Measurements from ENCODE around the gene CPED1.
"Not testable (repeated sequence)": the region's sequence is repeated elsewhere in the genome, so short reads cannot be mapped to it uniquely, and the experiment has no call there.

The CPED1 gene

GRCh38 chr7:121043314-121044234 lies 55.1 kb downstream of the CPED1 start:
- no peak for DNase-seq

DNA sequence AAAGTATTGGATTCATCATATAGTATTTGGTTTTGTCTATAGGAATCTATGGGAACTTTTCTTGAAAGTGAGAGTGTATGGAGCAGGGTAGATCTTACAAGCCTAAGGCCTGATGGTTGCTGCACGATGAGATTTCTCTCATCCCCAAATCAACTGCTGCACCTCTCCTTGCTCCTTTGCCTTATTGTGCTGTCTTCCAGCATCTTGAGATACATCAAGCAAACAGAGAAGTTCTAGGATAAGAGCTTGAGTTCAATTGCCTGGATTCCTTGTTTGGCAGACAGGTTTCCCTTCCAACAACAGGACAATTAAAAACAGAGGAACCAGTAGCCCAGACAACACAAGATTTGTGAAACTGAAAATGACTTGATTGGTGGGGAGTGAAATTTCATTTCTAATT lies 56.6 kb downstream of the CPED1 start:
- DNase-seq: no peak

- DNase-seq: no peak
Observed at GRCh38 chr7:121046009-121046408, 57.5 kb downstream of the CPED1 start.

DNA sequence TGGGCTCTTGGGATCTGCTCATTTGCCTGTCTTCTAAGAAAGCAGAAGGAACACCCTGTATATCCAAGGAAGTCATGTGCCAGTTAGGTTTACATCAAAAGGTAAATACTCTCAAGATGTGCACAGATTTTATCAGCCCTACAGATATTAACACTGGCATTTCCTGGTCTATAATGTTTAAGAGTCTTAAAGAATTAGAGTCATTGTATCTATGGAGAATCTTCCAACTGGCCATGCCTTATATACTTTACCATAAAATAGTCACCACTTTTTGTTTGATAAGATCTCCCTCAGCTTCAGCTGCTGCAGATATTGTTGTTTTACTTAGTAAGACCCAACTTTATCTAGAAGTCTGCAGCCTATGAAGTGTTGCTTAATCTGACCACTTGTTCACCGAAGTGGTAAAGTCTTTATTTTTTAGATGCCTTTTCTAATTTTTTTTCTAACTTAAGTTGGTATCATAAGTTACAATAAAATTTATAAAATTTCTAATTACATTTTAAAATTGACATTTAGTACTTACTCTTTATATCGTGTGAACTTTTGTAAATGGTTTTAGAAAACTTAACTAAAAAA lies 58.5 kb downstream of the CPED1 start:
- DNase-seq: no peak

DNA sequence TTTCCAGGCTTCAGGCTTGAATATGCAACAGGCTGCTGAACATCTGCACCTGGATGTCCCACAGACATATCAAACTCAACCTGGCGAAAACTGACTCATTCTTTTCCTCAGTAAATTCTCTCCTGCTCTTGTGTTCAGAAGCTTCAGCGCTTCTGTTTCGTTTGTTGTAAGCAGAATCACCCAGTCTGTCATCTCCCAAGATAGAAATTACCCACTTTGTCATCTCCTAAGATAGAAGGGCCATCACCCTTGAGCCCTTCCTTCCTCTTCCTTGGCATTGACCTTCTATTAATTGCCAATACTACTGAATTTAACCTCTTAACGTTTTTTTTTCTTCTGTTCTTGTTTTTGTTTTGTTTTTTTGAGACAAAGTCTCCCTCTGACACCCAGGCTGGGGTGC lies 59.7 kb downstream of the CPED1 start:
- no peak for DNase-seq

DNA sequence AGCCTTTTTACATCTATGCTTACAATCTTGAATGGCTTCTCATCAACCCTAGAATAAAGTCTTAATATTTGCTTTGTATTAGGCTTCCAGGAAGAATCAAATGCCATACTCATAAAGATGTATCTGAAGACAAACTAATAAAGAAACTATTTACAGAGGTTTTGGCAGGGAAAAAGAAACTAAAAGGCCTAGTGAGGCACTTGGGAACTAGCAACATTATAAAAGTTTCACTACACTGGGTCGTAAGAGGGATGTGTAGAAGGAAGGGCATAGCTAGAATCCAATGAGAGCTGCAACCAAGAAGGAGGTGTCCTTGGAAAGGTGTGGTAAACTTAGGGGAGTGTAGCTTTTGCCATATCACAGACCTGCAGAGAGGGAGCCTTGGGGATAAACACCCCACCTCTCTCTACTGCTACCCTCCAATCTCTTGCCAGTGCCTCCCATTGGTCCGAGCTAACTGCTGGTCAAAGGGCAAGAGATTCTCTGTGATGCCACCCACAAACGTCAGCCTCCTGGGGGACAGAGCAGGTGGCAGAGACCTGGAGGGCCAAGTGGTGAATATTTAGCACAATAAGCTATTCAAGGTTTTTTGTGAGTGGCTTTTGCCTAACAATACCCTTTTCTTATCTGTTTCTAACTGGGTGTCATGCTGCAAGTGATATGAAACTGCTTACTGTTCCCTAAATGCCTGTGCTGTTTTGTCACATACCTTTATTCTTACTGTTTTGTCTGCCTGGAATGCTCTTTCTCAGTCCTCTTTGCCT lies 60.7 kb downstream of the CPED1 start:
- DNase-seq: no peak

DNA sequence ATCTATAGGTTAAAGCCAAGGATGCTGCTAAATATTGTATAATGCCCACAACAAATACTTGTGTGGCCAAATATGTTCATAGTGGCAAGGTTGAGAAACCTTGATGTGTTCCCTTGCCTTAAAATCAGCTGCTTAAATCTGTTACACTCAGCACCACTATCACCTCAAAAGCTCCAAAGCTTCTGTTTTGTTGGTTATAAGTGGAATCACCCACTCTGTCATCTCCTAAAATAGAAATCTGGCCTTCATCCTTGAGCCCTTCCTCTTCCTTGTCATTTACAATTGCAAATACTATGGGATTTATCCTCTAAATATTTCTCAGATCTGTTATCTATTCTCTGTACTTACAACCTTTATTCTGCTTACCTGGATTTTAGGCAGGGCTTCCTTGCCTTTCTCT lies 61.4 kb downstream of the CPED1 start:
- no peak for DNase-seq

- no peak for DNase-seq
Observed at GRCh38 chr7:121053219-121053618, 64.7 kb downstream of the CPED1 start.

DNA sequence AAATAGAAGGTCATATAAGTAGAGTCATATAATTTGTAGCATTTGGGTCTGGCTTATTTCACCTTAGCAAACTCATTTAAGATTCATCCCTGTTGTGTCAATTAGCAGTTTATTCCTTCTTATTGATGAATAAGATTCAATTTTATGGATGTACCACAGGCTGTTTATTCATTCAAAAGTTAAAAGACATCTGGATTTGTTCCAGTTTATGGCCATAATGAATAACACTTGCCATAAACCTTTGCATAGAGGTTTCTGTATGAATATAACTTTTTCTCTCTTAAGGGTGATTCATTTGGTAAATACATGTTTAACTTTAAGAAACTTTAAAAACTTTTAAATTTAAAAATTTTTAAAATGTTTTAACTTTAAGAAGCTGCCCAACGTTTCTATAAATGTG lies 66.4 kb downstream of the CPED1 start:
- DNase-seq: no peak

DNA sequence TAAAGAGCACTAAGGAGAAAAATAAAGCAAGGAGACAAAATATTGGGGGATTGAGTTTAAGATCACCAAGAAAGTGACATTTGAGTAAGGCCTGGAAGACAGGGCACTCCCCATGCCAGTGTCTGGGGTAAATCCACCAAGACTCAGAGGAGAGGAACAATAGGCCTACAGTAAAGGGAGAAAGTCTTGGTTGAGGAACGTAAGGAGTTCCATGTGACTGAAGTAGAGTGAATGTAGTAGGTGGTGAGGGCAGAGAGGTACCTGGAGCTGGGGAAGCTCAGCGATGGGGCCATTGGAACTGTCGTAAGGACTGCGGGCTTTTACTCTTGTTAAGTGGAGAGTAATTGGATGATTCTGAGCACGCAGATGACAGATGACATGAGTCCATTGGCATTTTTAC lies 69.4 kb downstream of the CPED1 start:
- DNase-seq: no peak

DNA sequence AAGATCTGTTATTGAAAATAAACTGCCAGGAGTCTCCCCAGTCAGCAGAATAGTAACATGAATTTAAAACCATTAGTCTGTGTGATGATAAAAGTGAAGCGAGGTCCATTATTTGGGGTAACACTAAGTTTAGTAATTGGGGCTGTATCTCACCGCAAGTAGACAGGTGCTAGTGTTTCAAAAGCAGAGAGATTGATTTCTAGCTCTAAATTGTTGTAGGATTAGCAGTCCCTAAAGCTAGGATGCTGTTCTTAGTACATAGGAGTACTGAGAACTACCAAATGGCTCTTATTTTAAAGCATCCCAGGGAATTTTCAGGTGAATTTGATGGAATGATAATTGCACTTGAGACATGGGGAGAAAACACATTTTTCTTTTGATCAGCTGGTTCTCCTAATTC lies 70.5 kb downstream of the CPED1 start:
- DNase-seq: no peak

DNA sequence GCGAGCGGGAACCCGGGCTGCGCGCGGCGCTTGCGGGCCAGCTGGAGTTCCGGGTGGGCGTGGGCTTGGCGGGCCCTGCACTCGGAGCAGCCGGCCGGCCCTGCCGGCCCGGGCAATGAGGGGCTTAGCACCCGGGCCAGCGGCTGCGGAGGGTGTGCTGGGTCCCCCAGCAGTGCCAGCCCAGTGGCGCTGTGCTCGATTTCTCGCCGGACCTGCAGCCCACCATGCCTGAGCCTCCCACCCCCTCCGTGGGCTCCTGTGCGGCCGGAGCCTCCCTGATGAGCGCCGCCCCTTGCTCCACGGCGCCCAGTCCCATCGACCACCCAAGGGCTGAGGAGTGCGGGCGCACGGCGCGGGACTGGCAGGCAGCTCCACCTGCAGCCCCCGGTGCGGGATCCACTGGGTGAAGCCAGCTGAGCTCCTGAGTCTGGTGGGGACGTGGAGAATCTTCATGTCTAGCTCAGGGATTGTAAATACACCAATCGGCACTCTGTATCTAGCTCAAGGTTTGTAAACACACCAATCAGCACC lies 71.5 kb downstream of the CPED1 start:
- not testable (repeated sequence) for DNase-seq

- DNase-seq: no peak
Observed at GRCh38 chr7:121061677-121062582, 73.4 kb downstream of the CPED1 start.

- no peak for DNase-seq
Observed at GRCh38 chr7:121062671-121063279, 74.3 kb downstream of the CPED1 start.

DNA sequence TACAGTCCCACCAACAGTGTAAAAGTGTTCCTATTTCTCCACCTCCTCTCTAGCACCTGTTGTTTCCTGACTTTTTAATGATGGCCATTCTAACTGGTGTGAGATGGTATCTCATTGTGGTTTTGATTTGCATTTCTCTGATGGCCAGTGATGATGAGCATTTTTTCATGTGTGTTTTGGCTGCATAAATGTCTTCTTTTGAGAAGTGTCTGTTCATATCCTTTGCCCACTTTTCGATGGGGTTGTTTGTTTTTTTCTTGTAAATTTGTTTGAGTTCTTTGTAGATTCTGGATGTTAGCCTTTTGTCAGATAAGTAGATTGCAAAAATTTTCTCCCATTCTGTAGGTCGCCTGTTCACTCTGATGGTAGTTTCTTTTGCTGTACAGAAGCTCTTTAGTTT lies 79.2 kb downstream of the CPED1 start:
- DNase-seq: not testable (repeated sequence)

GRCh38 chr7:121069346-121070100 lies 81.0 kb downstream of the CPED1 start:
- no peak for DNase-seq

GRCh38 chr7:121071132-121071531 lies 82.6 kb downstream of the CPED1 start:
- no peak for DNase-seq

DNA sequence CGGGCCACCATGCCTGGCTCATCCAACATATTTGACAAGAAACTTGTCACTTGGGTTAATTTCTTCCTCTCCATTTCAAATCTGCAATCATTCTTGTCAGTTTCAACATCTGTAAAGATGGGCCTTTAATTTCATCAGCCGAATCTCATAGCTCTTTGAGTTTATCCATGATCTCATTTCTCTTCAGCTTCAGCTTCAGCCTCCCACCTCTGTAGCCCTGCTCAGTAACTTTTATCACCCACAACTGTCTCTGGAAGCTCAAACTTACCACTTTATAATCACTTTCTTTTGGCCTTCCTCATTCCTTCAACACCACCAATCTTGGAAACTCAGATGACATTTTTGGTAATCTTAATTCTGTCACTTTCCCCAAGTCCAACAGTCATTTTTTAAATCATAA lies 83.2 kb downstream of the CPED1 start:
- DNase-seq: no peak

DNA sequence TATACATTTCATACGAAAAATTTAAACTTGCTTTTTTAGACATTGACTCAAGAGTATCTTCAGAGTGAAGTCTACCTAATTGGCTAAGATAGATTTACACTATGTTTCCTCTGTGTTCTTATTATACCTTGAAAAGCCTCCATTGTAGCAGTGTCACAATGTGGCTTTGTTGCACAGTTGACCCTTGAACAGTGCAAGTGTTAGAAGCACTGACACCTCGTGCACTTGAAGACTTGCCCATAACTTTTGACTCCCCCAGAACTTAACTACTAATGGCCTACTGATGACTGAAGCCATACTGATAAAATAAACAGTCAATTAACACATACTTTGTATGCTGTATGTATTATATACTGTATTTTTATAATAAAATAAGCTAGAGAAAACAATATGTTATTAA lies 84.3 kb downstream of the CPED1 start:
- DNase-seq: no peak

GRCh38 chr7:121073463-121074099 lies 85.1 kb downstream of the CPED1 start:
- no peak for DNase-seq

- not testable (repeated sequence) for DNase-seq
Observed at GRCh38 chr7:121075424-121075841, 86.9 kb downstream of the CPED1 start.
